Common myeloid progenitor, CD34-positive (primary cell): ENCODE data around the gene LYZL4. TPM values are rescaled to one million over a fixed set of nuclear protein-coding genes. Genes with fewer than 3 reads are reported as not detected.

ENCODE experiments used
- CTCF ChIA-PET: fragments of 350-600 bp; sonication (Branson Sonifier 250); formaldehyde crosslinking; loops from one replicate; lab custom pipeline; 2021; ENCODE audit warnings: antibody characterized with exemption; lab: Charles Lee
- POLR2A ChIA-PET: fragments of 350-600 bp; sonication (Branson Sonifier 250); formaldehyde crosslinking; loops from one replicate; lab custom pipeline; 2021; ENCODE audit warnings: antibody characterized with exemption; lab: Charles Lee
- DNase-seq, 3 donors: peaks; one replicate each; pipeline versions ENCODE4 v3.0.0 to v3.0.0-alpha.2; 2013
- H3K27ac ChIP-seq, 2 experiments: 1 replicate in 1 of 2; 2 replicates in 1 of 2; pipeline ENCODE4 v1.7.0; 2013; ENCODE audit warnings: inconsistent platforms in 2 of 2, low read length in 2 of 2, mild to moderate bottlenecking in 2 of 2, low read depth in 1 of 2, moderate library complexity in 1 of 2; ENCODE audit not compliant: severe bottlenecking in 2 of 2, insufficient read depth in 1 of 2, poor library complexity in 1 of 2
- H3K27me3 ChIP-seq, 5 experiments: replicated peaks in 2 of 5; 1 replicate in 3 of 5; 2 replicates in 2 of 5; pipeline versions ENCODE4 v1.6.1 to v1.7.0; 2013; ENCODE audit warnings: low read length in 4 of 5, mild to moderate bottlenecking in 2 of 5, moderate library complexity in 2 of 5, inconsistent platforms in 1 of 5; ENCODE audit not compliant: insufficient read depth in 5 of 5, control insufficient read depth in 4 of 5
- H3K36me3 ChIP-seq, 4 experiments: 1 replicate in 2 of 4; 2 replicates in 2 of 4; pipeline versions ENCODE4 v1.6.1 to v1.7.0; 2013; ENCODE audit warnings: low read length in 3 of 4, control low read depth in 1 of 4, mild to moderate bottlenecking in 1 of 4; ENCODE audit not compliant: control insufficient read depth in 4 of 4, insufficient read depth in 4 of 4
- H3K4me1 ChIP-seq, 4 experiments: 1 replicate in 3 of 4; 2 replicates in 1 of 4; pipeline versions ENCODE4 v1.6.1 to v1.7.1; 2013; ENCODE audit warnings: low read length in 3 of 4, mild to moderate bottlenecking in 3 of 4, control low read depth in 1 of 4, inconsistent platforms in 1 of 4, moderate library complexity in 1 of 4; ENCODE audit not compliant: control insufficient read depth in 4 of 4, insufficient read depth in 4 of 4; ENCODE audit errors: control extremely low read depth in 1 of 4
- H3K4me3 ChIP-seq, 7 experiments: 1 replicate in 4 of 7; 2 replicates in 3 of 7; pipeline versions ENCODE4 v1.5.1 to v1.7.0; 2013; ENCODE audit warnings: mild to moderate bottlenecking in 7 of 7, low read length in 6 of 7, moderate library complexity in 6 of 7, inconsistent platforms in 2 of 7, low read depth in 2 of 7, control low read depth in 1 of 7; ENCODE audit not compliant: insufficient read depth in 4 of 7, control insufficient read depth in 1 of 7; ENCODE audit errors: extremely low read depth in 1 of 7
- H3K9me3 ChIP-seq, 5 experiments: 1 replicate in 4 of 5; 2 replicates in 1 of 5; pipeline versions ENCODE4 v1.6.1 to v1.7.1; 2013; ENCODE audit warnings: low read length in 4 of 5, mild to moderate bottlenecking in 2 of 5, inconsistent platforms in 1 of 5, low read depth in 1 of 5, moderate library complexity in 1 of 5; ENCODE audit not compliant: control insufficient read depth in 4 of 5, insufficient read depth in 2 of 5; ENCODE audit errors: control extremely low read depth in 1 of 5
- WGBS: methylation state at CpG from one replicate; pipeline ENCODE4 v1.1.5; 2013; ENCODE audit not compliant: insufficient coverage; 5-methylcytosine and 5-hydroxymethylcytosine counted together
- polyA plus RNA-seq: library from polyadenylated mRNA; unstranded; fragments of 120-200 nt; gene quantifications from one replicate; pipeline ENCODE4 v1.2.1, GENCODE V29; 2013

Gene LYZL4, protein sequence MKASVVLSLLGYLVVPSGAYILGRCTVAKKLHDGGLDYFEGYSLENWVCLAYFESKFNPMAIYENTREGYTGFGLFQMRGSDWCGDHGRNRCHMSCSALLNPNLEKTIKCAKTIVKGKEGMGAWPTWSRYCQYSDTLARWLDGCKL
- polyA plus RNA-seq = not detected

DNA sequence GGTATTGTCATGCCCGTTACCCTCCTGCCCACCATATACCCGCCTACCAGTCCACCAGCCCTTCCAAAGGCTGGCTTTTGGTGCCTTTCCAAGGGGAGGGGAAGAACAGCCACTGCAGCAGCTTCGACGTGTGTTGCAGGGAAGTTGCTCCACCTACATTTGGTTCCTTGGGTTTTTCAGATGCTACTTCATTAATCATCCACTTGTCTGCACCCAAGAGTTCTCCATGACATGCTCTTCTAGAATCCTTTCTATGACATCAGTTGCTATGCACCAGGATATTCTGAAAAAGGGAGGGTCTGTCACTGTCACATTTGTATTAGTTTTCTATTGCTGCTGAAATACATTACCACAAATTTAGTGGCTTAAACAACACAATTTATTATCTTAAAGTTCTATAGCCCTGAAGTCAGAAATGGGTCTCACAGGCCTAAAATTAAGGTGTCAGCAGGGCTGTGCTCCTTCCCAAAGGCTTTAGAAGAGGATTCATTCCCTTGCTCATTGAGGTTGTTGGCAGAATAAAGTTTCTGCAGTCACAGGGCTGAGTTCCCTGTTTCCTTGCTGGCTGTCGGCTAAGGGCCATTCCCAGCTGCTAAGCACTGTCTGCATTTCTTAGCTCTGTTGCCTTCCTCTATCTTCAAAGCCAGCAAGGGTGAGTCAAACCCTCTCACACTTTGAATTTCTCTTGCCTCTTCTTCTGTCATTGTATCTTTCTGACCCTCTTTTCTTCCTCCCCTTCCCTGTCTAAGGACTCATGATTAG is at the start of gene LYZL4:
TSS of gene LYZL4 (minus strand) at position 241 of the 762 bp plus-strand sequence. CDS start 3,359 bp downstream, outside the sequence.
- ChIA-PET CTCF (no interaction called here), POLR2A (no interaction called here)
- H3K4me3 ChIP-seq = no peak within 1 kb of the TSS
- no peak for DNase-seq
- H3K27me3 ChIP-seq = peaks cover 0 to 23% (median 6%) of the 10 kb centered on the region in 5 experiments
- no peaks in the 10 kb centered on the region for H3K9me3 ChIP-seq
- H3K4me1 ChIP-seq = no peaks in the 10 kb centered on the region
- H3K27ac ChIP-seq = no peak within 1 kb of the TSS
- 85% methylated on average over 3 of the region's 5 CpGs for WGBS
- no peaks in the 10 kb centered on the region for H3K36me3 ChIP-seq

DNA sequence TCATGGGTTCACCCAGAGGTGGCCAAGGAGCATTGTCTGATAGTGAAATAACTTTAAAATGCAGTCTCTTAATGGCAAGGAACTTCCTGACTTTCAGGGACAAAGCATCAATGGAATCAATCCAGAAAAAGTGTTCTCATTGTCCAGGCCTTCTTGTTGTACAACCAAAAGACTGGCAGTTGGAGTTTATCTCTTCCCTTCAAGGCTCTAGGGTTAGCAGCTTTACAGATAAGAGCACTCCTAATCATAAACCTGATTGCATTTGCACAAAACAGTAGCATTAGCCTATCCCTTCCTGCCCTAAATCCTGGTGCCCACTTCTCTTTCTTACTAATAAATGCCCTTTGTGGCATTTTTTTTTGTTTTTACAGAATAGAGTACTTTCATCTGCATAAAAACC is 48.7 kb upstream of the LYZL4 start:
- CTCF ChIA-PET = no interaction called here

DNA sequence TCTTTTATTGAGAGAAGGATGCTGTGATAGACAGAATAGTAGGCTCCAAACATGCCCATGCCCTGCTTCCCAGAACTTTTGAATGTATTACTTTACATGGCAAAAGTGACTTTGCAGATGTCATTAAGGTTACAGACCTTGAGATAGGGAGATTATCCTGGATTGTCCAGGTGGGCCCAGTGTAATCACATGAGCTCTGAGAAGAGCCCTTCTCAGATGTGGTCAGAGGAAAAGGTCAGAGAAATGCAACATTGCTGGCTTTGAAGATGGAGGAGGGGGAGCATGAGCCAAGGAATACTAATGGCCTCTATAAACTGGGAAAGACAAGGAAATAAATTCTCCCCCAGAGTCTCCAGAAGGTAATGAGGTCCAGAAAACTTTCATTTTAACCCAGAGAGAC is 45.8 kb upstream of the LYZL4 start:
- CTCF ChIA-PET = no interaction called here
- H3K4me1 ChIP-seq = no peaks in the 10 kb centered on the region
- no peak overlapping the region for H3K4me3 ChIP-seq
- H3K27me3 ChIP-seq = no peaks in the 10 kb centered on the region
- POLR2A ChIA-PET = interaction anchor here (0.6 kb wide), 1 partner anchor 329 kb away, joined by 3 read pairs; no protein-coding TSS in a partner anchor
- H3K27ac ChIP-seq = no peak overlapping the region
- peaks cover 0 to 4% (median 0%) of the 10 kb centered on the region in 5 experiments for H3K9me3 ChIP-seq
- no peak for DNase-seq
- H3K36me3 ChIP-seq = no peaks in the 10 kb centered on the region

More for the DNA sequence above, 48.7 kb upstream of the LYZL4 start:
- Histone ChIP-seq H3K36me3 (no peaks in the 10 kb centered on the region), H3K4me3 (no peak overlapping the region), H3K27ac (no peak overlapping the region), H3K9me3 (no peaks in the 10 kb centered on the region), H3K27me3 (no peaks in the 10 kb centered on the region), H3K4me1 (no peaks in the 10 kb centered on the region)
- POLR2A ChIA-PET = no interaction called here
- DNase-seq = no peak

DNA sequence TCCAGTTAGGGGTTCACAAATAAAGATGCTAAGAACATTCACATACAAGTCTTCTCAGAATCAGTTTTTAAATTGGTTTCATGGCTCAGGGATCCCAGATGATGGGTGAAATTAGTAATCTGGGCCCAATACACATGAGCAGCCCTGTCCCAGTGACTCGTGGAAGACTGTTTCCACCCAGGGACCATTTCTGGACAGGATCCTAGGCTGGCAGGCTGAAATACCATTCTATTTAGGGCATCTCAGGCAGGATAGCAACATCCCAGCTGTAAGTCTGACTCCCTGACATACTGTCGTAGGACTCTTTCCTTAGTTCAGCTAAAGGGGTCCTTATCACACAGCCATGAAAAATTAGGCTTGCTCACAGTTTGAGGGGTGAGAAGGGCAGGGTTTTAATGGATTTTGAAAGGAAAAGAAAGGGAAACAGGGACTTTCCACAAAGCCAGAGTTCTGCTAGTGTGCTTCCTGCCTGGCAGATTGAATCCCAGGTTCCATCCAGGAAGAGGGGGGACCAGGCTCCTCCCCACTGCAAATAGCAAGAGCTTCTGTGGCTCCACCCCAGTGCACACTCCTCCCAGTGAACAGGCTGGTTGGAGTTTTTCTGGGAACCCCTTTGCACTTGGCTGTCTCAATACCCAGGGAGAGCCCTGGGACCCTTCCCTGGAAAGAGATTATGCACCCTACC is 41.3 kb upstream of the LYZL4 start:
- no peaks in the 10 kb centered on the region for H3K27me3 ChIP-seq
- no peak overlapping the region for H3K4me3 ChIP-seq
- WGBS = 100% methylated on average over 2 of the region's 2 CpGs
- no peaks in the 10 kb centered on the region for H3K36me3 ChIP-seq
- ChIA-PET CTCF (no interaction called here), POLR2A (no interaction called here)
- H3K4me1 ChIP-seq = no peaks in the 10 kb centered on the region
- H3K27ac ChIP-seq = no peak overlapping the region
- H3K9me3 ChIP-seq = peaks cover 0 to 4% (median 0%) of the 10 kb centered on the region in 5 experiments
- DNase-seq = no peak

DNA sequence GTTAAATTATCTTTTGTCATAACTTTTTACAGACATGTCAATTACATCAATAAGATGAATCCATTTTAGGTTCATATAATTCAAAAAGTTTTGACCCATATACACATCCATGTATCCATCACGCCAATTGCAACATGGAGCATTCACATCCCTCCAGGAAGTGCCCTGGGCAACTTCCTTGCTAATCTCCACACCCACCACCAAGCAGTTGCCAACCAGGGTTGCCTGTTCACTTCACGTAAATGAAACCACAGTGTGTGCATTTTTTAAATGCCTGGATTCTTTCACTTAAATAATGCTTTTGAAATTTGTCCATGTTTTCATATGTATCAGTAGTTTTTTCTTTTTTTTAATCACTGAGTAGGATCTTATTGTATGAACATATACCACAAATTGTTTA is 40.7 kb upstream of the LYZL4 start:
- Histone ChIP-seq H3K36me3 (no peaks in the 10 kb centered on the region), H3K9me3 (peaks cover 0 to 4% (median 0%) of the 10 kb centered on the region in 5 experiments), H3K27me3 (no peaks in the 10 kb centered on the region), H3K27ac (no peak overlapping the region), H3K4me1 (no peaks in the 10 kb centered on the region), H3K4me3 (no peak overlapping the region)
- 80% methylated on average over 1 of the region's 2 CpGs for WGBS
- ChIA-PET CTCF (no interaction called here), POLR2A (no interaction called here)
- no peak for DNase-seq

DNA sequence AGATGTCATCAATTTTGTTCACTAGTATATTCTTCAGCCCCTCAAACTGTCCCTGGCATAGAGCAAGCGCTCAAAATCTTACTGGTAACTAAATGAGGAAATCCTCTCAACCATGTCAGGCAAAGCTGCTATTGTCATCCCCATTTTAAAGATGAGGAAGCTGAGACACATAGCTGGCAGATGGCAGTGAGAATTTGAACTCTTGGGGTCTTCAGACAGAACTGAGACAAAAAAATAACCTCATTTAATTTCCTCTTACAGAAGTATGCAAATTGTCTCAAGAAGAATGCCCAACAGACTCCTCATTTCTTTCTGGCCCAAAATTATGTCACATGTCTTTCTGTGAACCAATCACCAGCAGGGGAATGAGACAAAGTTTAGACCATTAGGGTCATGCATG is 40.2 kb upstream of the LYZL4 start:
- no peak overlapping the region for H3K27ac ChIP-seq
- no peaks in the 10 kb centered on the region for H3K36me3 ChIP-seq
- ChIA-PET CTCF (no interaction called here), POLR2A (no interaction called here)
- WGBS = 100% methylated on average over 1 of the region's 1 CpG
- no peak overlapping the region for H3K4me3 ChIP-seq
- H3K9me3 ChIP-seq = peaks cover 0 to 4% (median 0%) of the 10 kb centered on the region in 5 experiments
- no peak for DNase-seq
- no peaks in the 10 kb centered on the region for H3K27me3 ChIP-seq
- no peaks in the 10 kb centered on the region for H3K4me1 ChIP-seq

DNA sequence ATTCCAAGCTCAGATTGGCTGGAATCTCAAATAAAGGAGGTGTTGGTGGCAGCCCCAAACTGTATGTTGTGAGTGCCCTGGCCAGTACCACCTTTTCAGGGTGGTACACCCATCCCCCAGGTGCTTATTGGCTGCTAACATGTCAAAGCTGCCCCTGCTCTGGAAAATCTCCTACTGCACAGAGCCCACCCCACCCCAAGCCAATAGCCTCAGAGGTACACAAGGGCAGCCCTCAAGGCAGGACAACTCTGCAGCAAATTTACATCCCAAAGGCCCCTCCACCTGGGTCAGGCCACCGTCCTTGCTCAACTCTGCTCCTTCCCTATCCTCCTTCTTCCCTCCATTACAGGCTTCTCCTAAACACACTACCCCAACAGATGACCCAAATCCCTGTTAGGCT is 37.1 kb upstream of the LYZL4 start:
- 100% methylated on average over 1 of the region's 1 CpG for WGBS
- Histone ChIP-seq H3K36me3 (no peaks in the 10 kb centered on the region), H3K9me3 (no peaks in the 10 kb centered on the region), H3K4me1 (no peaks in the 10 kb centered on the region), H3K4me3 (no peak overlapping the region), H3K27me3 (peaks cover 0 to 9% (median 0%) of the 10 kb centered on the region in 5 experiments), H3K27ac (no peak overlapping the region)
- POLR2A ChIA-PET = no interaction called here
- no peak for DNase-seq
- CTCF ChIA-PET = interaction anchor here (1.1 to 2.7 kb wide), 3 partner anchors 92 to 236 kb away, joined by 3 to 15 read pairs (median 3); no protein-coding TSS in a partner anchor
